ENCODE data around the gene SULT6B1.
A peak's percentile ranks its signal among the peaks of the same experiment; 100 is the strongest.
"Not testable (repeated sequence)": the region's sequence is repeated elsewhere in the genome, so short reads cannot be mapped to it uniquely, and the experiment has no call there.

The SULT6B1 gene
- total RNA-seq: 0 reads per million in 3 donors

GRCh38 chr2:37188570-37188969, at the start of gene SULT6B1:
SULT6B1 (minus strand) TSS chr2:37188670; CDS start chr2:37188640, 30 bp downstream.
- H3K4me3 ChIP-seq (ENCODE audit: insufficient read depth, low read depth, low read length, poor library complexity, severe bottlenecking): no peak within 1 kb of the TSS
- no peaks in the 10 kb centered on the region for H3K9me3 ChIP-seq (ENCODE audit: control insufficient read depth, low read length)
- no peak within 1 kb of the TSS for H3K27ac ChIP-seq (ENCODE audit: insufficient read depth, low read length, poor library complexity, severe bottlenecking)
- no peaks in the 10 kb centered on the region for H3K27me3 ChIP-seq (replicated peaks; ENCODE audit: control insufficient read depth, insufficient read depth, low read length, poor library complexity, severe bottlenecking)
- DNase-seq: no peak
- no peaks in the 10 kb centered on the region for H3K4me1 ChIP-seq (ENCODE audit: control insufficient read depth, insufficient read depth, low read length, poor library complexity, severe bottlenecking)
- no peaks in the 10 kb centered on the region for H3K36me3 ChIP-seq (ENCODE audit: control insufficient read depth, insufficient read depth, low read length)

GRCh38 chr2:37232131-37232933, 43.9 kb upstream of the SULT6B1 start:
- Histone ChIP-seq H3K27ac (ENCODE audit: insufficient read depth, low read length, poor library complexity, severe bottlenecking) (peak overlapping the region; percentile 92), H3K36me3 (ENCODE audit: control insufficient read depth, insufficient read depth, low read length) (peaks cover 17% of the 10 kb centered on the region), H3K9me3 (ENCODE audit: control insufficient read depth, low read length) (no peaks in the 10 kb centered on the region), H3K27me3 (replicated peaks; ENCODE audit: control insufficient read depth, insufficient read depth, low read length, poor library complexity, severe bottlenecking) (no peaks in the 10 kb centered on the region), H3K4me1 (ENCODE audit: control insufficient read depth, insufficient read depth, low read length, poor library complexity, severe bottlenecking) (peaks cover 20% of the 10 kb centered on the region), H3K4me3 (ENCODE audit: insufficient read depth, low read depth, low read length, poor library complexity, severe bottlenecking) (peak overlapping the region; percentile 71)
- DNase-seq: no peak

- Histone ChIP-seq H3K4me3 (ENCODE audit: insufficient read depth, low read depth, low read length, poor library complexity, severe bottlenecking) (peak within 1 kb of the TSS; percentile 71), H3K4me1 (ENCODE audit: control insufficient read depth, insufficient read depth, low read length, poor library complexity, severe bottlenecking) (peaks cover 20% of the 10 kb centered on the region), H3K9me3 (ENCODE audit: control insufficient read depth, low read length) (no peaks in the 10 kb centered on the region), H3K27me3 (replicated peaks; ENCODE audit: control insufficient read depth, insufficient read depth, low read length, poor library complexity, severe bottlenecking) (no peaks in the 10 kb centered on the region), H3K36me3 (ENCODE audit: control insufficient read depth, insufficient read depth, low read length) (peaks cover 18% of the 10 kb centered on the region), H3K27ac (ENCODE audit: insufficient read depth, low read length, poor library complexity, severe bottlenecking) (peak within 1 kb of the TSS; percentile 92)
- DNase-seq: peak; percentile 76 to 83 (median 82)
Observed at GRCh38 chr2:37231241-37232130, 43.0 kb upstream of the SULT6B1 start, which contains the start of the genes CEBPZ and NDUFAF7. CEBPZ (minus strand) TSS chr2:37231596; CDS start chr2:37231567, 29 bp downstream. NDUFAF7 (plus strand) TSS chr2:37231658; CDS start chr2:37231706, 48 bp downstream.

- no peak for DNase-seq
- H3K27ac ChIP-seq (ENCODE audit: insufficient read depth, low read length, poor library complexity, severe bottlenecking): peak overlapping the region; percentile 92
- H3K36me3 ChIP-seq (ENCODE audit: control insufficient read depth, insufficient read depth, low read length): peaks cover 18% of the 10 kb centered on the region
- no peaks in the 10 kb centered on the region for H3K9me3 ChIP-seq (ENCODE audit: control insufficient read depth, low read length)
- H3K4me3 ChIP-seq (ENCODE audit: insufficient read depth, low read depth, low read length, poor library complexity, severe bottlenecking): peak overlapping the region; percentile 71
- H3K4me1 ChIP-seq (ENCODE audit: control insufficient read depth, insufficient read depth, low read length, poor library complexity, severe bottlenecking): peaks cover 20% of the 10 kb centered on the region
- H3K27me3 ChIP-seq (replicated peaks; ENCODE audit: control insufficient read depth, insufficient read depth, low read length, poor library complexity, severe bottlenecking): no peaks in the 10 kb centered on the region
Observed at GRCh38 chr2:37230581-37230980, 42.1 kb upstream of the SULT6B1 start.

- no peaks in the 10 kb centered on the region for H3K9me3 ChIP-seq (ENCODE audit: control insufficient read depth, low read length)
- H3K4me3 ChIP-seq (ENCODE audit: insufficient read depth, low read depth, low read length, poor library complexity, severe bottlenecking): no peak overlapping the region
- no peaks in the 10 kb centered on the region for H3K27me3 ChIP-seq (replicated peaks; ENCODE audit: control insufficient read depth, insufficient read depth, low read length, poor library complexity, severe bottlenecking)
- peaks cover 20% of the 10 kb centered on the region for H3K4me1 ChIP-seq (ENCODE audit: control insufficient read depth, insufficient read depth, low read length, poor library complexity, severe bottlenecking)
- no peak overlapping the region for H3K27ac ChIP-seq (ENCODE audit: insufficient read depth, low read length, poor library complexity, severe bottlenecking)
- H3K36me3 ChIP-seq (ENCODE audit: control insufficient read depth, insufficient read depth, low read length): peaks cover 18% of the 10 kb centered on the region
- DNase-seq: no peak
Observed at GRCh38 chr2:37228788-37229187, 40.3 kb upstream of the SULT6B1 start.

- peaks cover 21% of the 10 kb centered on the region for H3K36me3 ChIP-seq (ENCODE audit: control insufficient read depth, insufficient read depth, low read length)
- H3K4me3 ChIP-seq (ENCODE audit: insufficient read depth, low read depth, low read length, poor library complexity, severe bottlenecking): no peak overlapping the region
- peaks cover 8% of the 10 kb centered on the region for H3K4me1 ChIP-seq (ENCODE audit: control insufficient read depth, insufficient read depth, low read length, poor library complexity, severe bottlenecking)
- no peaks in the 10 kb centered on the region for H3K9me3 ChIP-seq (ENCODE audit: control insufficient read depth, low read length)
- DNase-seq: no peak
- no peak overlapping the region for H3K27ac ChIP-seq (ENCODE audit: insufficient read depth, low read length, poor library complexity, severe bottlenecking)
- no peaks in the 10 kb centered on the region for H3K27me3 ChIP-seq (replicated peaks; ENCODE audit: control insufficient read depth, insufficient read depth, low read length, poor library complexity, severe bottlenecking)
Observed at GRCh38 chr2:37226863-37227262, 38.4 kb upstream of the SULT6B1 start.

- H3K27ac ChIP-seq (ENCODE audit: insufficient read depth, low read length, poor library complexity, severe bottlenecking); H3K4me3 ChIP-seq (ENCODE audit: insufficient read depth, low read depth, low read length, poor library complexity, severe bottlenecking); H3K9me3 ChIP-seq (ENCODE audit: control insufficient read depth, low read length); H3K27me3 ChIP-seq (replicated peaks; ENCODE audit: control insufficient read depth, insufficient read depth, low read length, poor library complexity, severe bottlenecking); DNase-seq; H3K4me1 ChIP-seq (ENCODE audit: control insufficient read depth, insufficient read depth, low read length, poor library complexity, severe bottlenecking): not testable (repeated sequence)
- peaks cover 32% of the 10 kb centered on the region for H3K36me3 ChIP-seq (ENCODE audit: control insufficient read depth, insufficient read depth, low read length)
Observed at GRCh38 chr2:37225129-37225528, 36.7 kb upstream of the SULT6B1 start.

- Histone ChIP-seq H3K27me3 (replicated peaks; ENCODE audit: control insufficient read depth, insufficient read depth, low read length, poor library complexity, severe bottlenecking) (no peaks in the 10 kb centered on the region), H3K9me3 (ENCODE audit: control insufficient read depth, low read length) (no peaks in the 10 kb centered on the region), H3K36me3 (ENCODE audit: control insufficient read depth, insufficient read depth, low read length) (peaks cover 40% of the 10 kb centered on the region), H3K4me1 (ENCODE audit: control insufficient read depth, insufficient read depth, low read length, poor library complexity, severe bottlenecking) (no peaks in the 10 kb centered on the region), H3K4me3 (ENCODE audit: insufficient read depth, low read depth, low read length, poor library complexity, severe bottlenecking) (no peak overlapping the region), H3K27ac (ENCODE audit: insufficient read depth, low read length, poor library complexity, severe bottlenecking) (no peak overlapping the region)
- DNase-seq: no peak
Observed at GRCh38 chr2:37224063-37224462, 35.6 kb upstream of the SULT6B1 start.

- Histone ChIP-seq H3K27ac (ENCODE audit: insufficient read depth, low read length, poor library complexity, severe bottlenecking) (no peak overlapping the region), H3K27me3 (replicated peaks; ENCODE audit: control insufficient read depth, insufficient read depth, low read length, poor library complexity, severe bottlenecking) (no peaks in the 10 kb centered on the region), H3K4me1 (ENCODE audit: control insufficient read depth, insufficient read depth, low read length, poor library complexity, severe bottlenecking) (no peaks in the 10 kb centered on the region), H3K4me3 (ENCODE audit: insufficient read depth, low read depth, low read length, poor library complexity, severe bottlenecking) (no peak overlapping the region), H3K9me3 (ENCODE audit: control insufficient read depth, low read length) (no peaks in the 10 kb centered on the region), H3K36me3 (ENCODE audit: control insufficient read depth, insufficient read depth, low read length) (peaks cover 37% of the 10 kb centered on the region)
- no peak for DNase-seq
Observed at GRCh38 chr2:37223131-37223530, 34.7 kb upstream of the SULT6B1 start.

All from effector memory CD4-positive, alpha-beta T cell (primary cell).